Endothelial cell of umbilical vein (primary cell): Measurements from ENCODE around the gene SORCS2. TPM values are rescaled to one million over a fixed set of nuclear protein-coding genes. Genes with fewer than 3 reads are reported as not detected.

Experiments used
- BruUV-seq: library from RNA; stranded (reverse); fragments of 400-500 nt; replicated peaks from 2 replicates; lab custom pipeline; 2021; lab: Mats Ljungman, UMichigan
- CTCF ChIA-PET: fragments of 300-600, 350-600 bp; sonication (Branson Sonifier 250); formaldehyde crosslinking; loops from one replicate; lab custom pipeline; 2021; ENCODE audit warnings: antibody characterized with exemption, inconsistent platforms; lab: Charles Lee
- POLR2A ChIA-PET: fragments of 300-600, 350-600 bp; sonication (Branson Sonifier 250); formaldehyde crosslinking; loops from one replicate; lab custom pipeline; 2021; ENCODE audit warnings: antibody characterized with exemption, inconsistent platforms; lab: Charles Lee
- DNase-seq: peaks from one replicate; pipeline ENCODE4 v3.0.0-alpha.2; 2011; ENCODE audit warnings: low read depth, low spot score
- FAIRE-seq: peaks from 2 replicates; lab custom pipeline; 2011; peaks lifted over from hg19 to GRCh38; lab: Jason Lieb, UNC
- H2AFZ ChIP-seq: 2 replicates; pipeline ENCODE4 v1.6.0; 2012; ENCODE audit warnings: low read depth, low read length, control low read depth, inconsistent platforms
- H3K27ac ChIP-seq: 2 replicates; pipeline ENCODE4 v1.5.1; 2011; ENCODE audit warnings: low read depth, mild to moderate bottlenecking, control low read depth, low read length, moderate library complexity; ENCODE audit not compliant: insufficient read depth
- H3K27me3 ChIP-seq, 2 experiments: 2 replicates each; pipeline versions ENCODE4 v1.6.0 to v1.6.1; 2011; ENCODE audit warnings: low read length in 2 of 2, mixed read lengths in 1 of 2; ENCODE audit not compliant: control insufficient read depth in 2 of 2, insufficient read depth in 2 of 2
- H3K36me3 ChIP-seq, 2 experiments: 2 replicates in 1 of 2; 3 replicates in 1 of 2; pipeline ENCODE4 v1.5.1; 2011; ENCODE audit warnings: low read length in 2 of 2, mild to moderate bottlenecking in 1 of 2, moderate library complexity in 1 of 2; ENCODE audit not compliant: control insufficient read depth in 2 of 2, insufficient read depth in 2 of 2; ENCODE audit errors: extremely low read depth in 1 of 2
- H3K4me1 ChIP-seq: 3 replicates; pipeline ENCODE4 v1.5.1; 2011; ENCODE audit warnings: mild to moderate bottlenecking, low read length; ENCODE audit not compliant: control insufficient read depth, insufficient read depth; ENCODE audit errors: extremely low read depth
- H3K4me2 ChIP-seq: 2 replicates; pipeline ENCODE4 v1.6.1; 2011; ENCODE audit warnings: low read length, control low read depth, mixed read lengths; ENCODE audit not compliant: insufficient read depth
- H3K4me3 ChIP-seq, 3 experiments: fragments of 200-600 bp in 1 of 3; sonication (generic), shearing (Covaris generic) in 1 of 3; replicated peaks in 1 of 3; 2 replicates each; pipeline ENCODE4 v1.5.1; 2011 to 2016; ENCODE audit warnings: control low read depth in 3 of 3, low read length in 3 of 3, mild to moderate bottlenecking in 2 of 3, inconsistent platforms in 1 of 3, low read depth in 1 of 3, moderate library complexity in 1 of 3; ENCODE audit not compliant: insufficient read depth in 1 of 3
- H3K79me2 ChIP-seq: 2 replicates; pipeline ENCODE4 v1.6.0; 2012; ENCODE audit warnings: low read length, inconsistent platforms; ENCODE audit not compliant: control insufficient read depth, insufficient read depth
- H3K9ac ChIP-seq: replicated peaks from 2 replicates; pipeline ENCODE3; 2011; ENCODE audit warnings: low read length, control low read depth; ENCODE audit not compliant: insufficient read depth; ENCODE audit errors: extremely low read depth
- H3K9me1 ChIP-seq: replicated peaks from 3 replicates; pipeline ENCODE4 v1.6.0; 2011; ENCODE audit warnings: mild to moderate bottlenecking, low read length; ENCODE audit not compliant: control insufficient read depth, insufficient read depth; ENCODE audit errors: extremely low read depth
- H3K9me3 ChIP-seq: replicated peaks from 2 replicates; pipeline ENCODE4 v1.5.1; 2012; ENCODE audit warnings: low read length, inconsistent platforms; ENCODE audit not compliant: control insufficient read depth, insufficient read depth
- H4K20me1 ChIP-seq: replicated peaks from 2 replicates; pipeline ENCODE3; 2011; ENCODE audit warnings: mild to moderate bottlenecking, low read length; ENCODE audit not compliant: control insufficient read depth, insufficient read depth; ENCODE audit errors: extremely low read depth
- CTCF ChIP-seq, 2 donors: IDR thresholded peaks; 1 replicate in 1 of 2; 2 replicates in 1 of 2; pipeline ENCODE4 v1.5.1; 2011; ENCODE audit warnings: low read length in 2 of 2, mild to moderate bottlenecking in 2 of 2, moderate library complexity in 2 of 2, control low read depth in 1 of 2, inconsistent platforms in 1 of 2, low read depth in 1 of 2; ENCODE audit not compliant: insufficient read depth in 1 of 2; ENCODE audit errors: extremely low read depth in 1 of 2
- EZH2 ChIP-seq: IDR thresholded peaks from 2 replicates; pipeline ENCODE4 v1.6.1; 2012; ENCODE audit warnings: borderline replicate concordance, low read depth, mild to moderate bottlenecking, moderate library complexity, low read length, inconsistent platforms; ENCODE audit not compliant: severe bottlenecking
- FOS ChIP-seq: IDR thresholded peaks from 2 replicates; pipeline ENCODE4 v1.6.1; 2011; ENCODE audit warnings: mild to moderate bottlenecking, low read length, moderate library complexity, borderline replicate concordance; ENCODE audit not compliant: insufficient read depth
- GATA2 ChIP-seq: IDR thresholded peaks from 2 replicates; pipeline ENCODE4 v1.7.0; 2011; ENCODE audit warnings: low read depth, mild to moderate bottlenecking, moderate library complexity, mixed read lengths, low read length; ENCODE audit not compliant: insufficient read length, insufficient read depth
- JUN ChIP-seq: IDR thresholded peaks from 2 replicates; pipeline ENCODE4 v1.6.1; 2011; ENCODE audit warnings: borderline replicate concordance, low read depth; ENCODE audit not compliant: insufficient read length, insufficient read depth
- MAX ChIP-seq: IDR thresholded peaks from 2 replicates; pipeline ENCODE4 v1.6.1; 2011; ENCODE audit not compliant: insufficient read depth, insufficient read length
- MYC ChIP-seq: IDR thresholded peaks from one replicate; pipeline ENCODE4 v1.6.1; 2011; ENCODE audit warnings: mild to moderate bottlenecking, low read depth, low read length
- POLR2A ChIP-seq: IDR thresholded peaks from 2 replicates; pipeline ENCODE4 v1.6.1; 2012; ENCODE audit warnings: low read depth, mild to moderate bottlenecking, control low read depth, low read length
- POLR2AphosphoS5 ChIP-seq: IDR thresholded peaks from 2 replicates; pipeline ENCODE4 v1.6.1; 2012; ENCODE audit warnings: low read depth, mild to moderate bottlenecking, control low read depth, low read length, moderate library complexity; ENCODE audit not compliant: insufficient read depth
- dilution Hi-C: fragments of 300-500 bp; cut with MboI; formaldehyde crosslinking; loops from one replicate; pipeline ENCODE4 v1.15.0; 2019; ENCODE audit warnings: low sequenced_read_pairs; ENCODE audit not compliant: extremely low pct_ligation_motif_present
- intact Hi-C: fragments of 100-400 bp; cut with micrococcal nuclease; formaldehyde crosslinking; loops from one replicate; pipeline ENCODE4 v1.10.0; 2022
- polyA plus RNA-seq, 4 experiments: library from polyadenylated mRNA; depleted of rRNA in 3 of 4; stranded (reverse) in 3 of 4; unstranded in 1 of 4; fragments of >200 nt; gene quantifications; 2 replicates each; pipeline versions ENCODE4 v1.2.1 to v1.2.3, GENCODE V29; 2011 to 2012; ENCODE audit warnings: missing spikeins in 1 of 4
- total RNA-seq: library from RNA; stranded (reverse); gene quantifications from 2 replicates; pipeline ENCODE4 v1.2.3, GENCODE V29; 2021

The SORCS2 gene
- total and polyA plus RNA-seq, 2 donors (not counting 3 experiments of a cell fraction or from before 2014, with no cell fraction given): not detected

GRCh38 chr4:7521666-7522065, 329.3 kb downstream of the SORCS2 start:
- TF ChIP-seq POLR2AphosphoS5: no peak
- no peak for TF ChIP-seq MAX
- TF ChIP-seq EZH2: no peak
- DNase-seq (no peak), FAIRE-seq (no peak)
- no peaks in the 10 kb centered on the region for H3K4me1 ChIP-seq
- no peak overlapping the region for H3K4me3 ChIP-seq
- H3K79me2 ChIP-seq: no peaks in the 10 kb centered on the region
- intact Hi-C loops: loop anchor here (10.0 kb wide), 1 partner anchor 193 kb away; no protein-coding TSS in a partner anchor
- H4K20me1 ChIP-seq: no peaks in the 10 kb centered on the region
- dilution Hi-C loops: no loop called here
- H3K9me3 ChIP-seq: no peaks in the 10 kb centered on the region
- no peaks in the 10 kb centered on the region for H3K9me1 ChIP-seq
- no peak overlapping the region for H3K9ac ChIP-seq
- H3K36me3 ChIP-seq: no peaks in the 10 kb centered on the region
- H3K27me3 ChIP-seq: peaks cover 3% of the 10 kb centered on the region in 2 experiments
- no peak overlapping the region for H2AFZ ChIP-seq
- no peak overlapping the region for H3K27ac ChIP-seq
- no TSS peak for BruUV-seq
- ChIA-PET POLR2A (no interaction called here), CTCF (no interaction called here)
- no peak overlapping the region for H3K4me2 ChIP-seq

- no peaks in the 10 kb centered on the region for H3K4me1 ChIP-seq
- no peaks in the 10 kb centered on the region for H3K36me3 ChIP-seq
- no peak overlapping the region for H3K4me3 ChIP-seq
- no peaks in the 10 kb centered on the region for H3K79me2 ChIP-seq
- intact Hi-C loops (loop anchor here (10.0 kb wide), 1 partner anchor 192 kb away; no protein-coding TSS in a partner anchor), dilution Hi-C loops (no loop called here)
- no peak overlapping the region for H3K9ac ChIP-seq
- DNase-seq (no peak), FAIRE-seq (no peak)
- no peaks in the 10 kb centered on the region for H4K20me1 ChIP-seq
- H3K4me2 ChIP-seq: no peak overlapping the region
- H3K27ac ChIP-seq: no peak overlapping the region
- H3K9me1 ChIP-seq: no peaks in the 10 kb centered on the region
- POLR2A ChIA-PET: no interaction called here
- TF ChIP-seq MYC: no peak
- no peak for TF ChIP-seq CTCF (IDR thresholded peaks at IDR 0.05; ENCODE audit: extremely low read depth in 1 of 2, insufficient read depth in 1 of 2, low read depth in 1 of 2, low read length in 2 of 2)
- no peak for TF ChIP-seq MAX
- TF ChIP-seq GATA2: no peak
- no peak for TF ChIP-seq POLR2AphosphoS5
- TF ChIP-seq EZH2: no peak
- no peak for TF ChIP-seq FOS
- no peak for TF ChIP-seq POLR2A
- TF ChIP-seq JUN: no peak
- BruUV-seq: no TSS peak
- H2AFZ ChIP-seq: no peak overlapping the region
- peaks cover 0 to 1% of the 10 kb centered on the region in 2 experiments for H3K27me3 ChIP-seq
- no peaks in the 10 kb centered on the region for H3K9me3 ChIP-seq
- CTCF ChIA-PET: no interaction called here
These were observed 330.3 kb downstream of the SORCS2 start for GRCh38 chr4:7522452-7523220.
